Measurements from ENCODE around the gene TNNT2.

Gene TNNT2

GRCh38 chr1:201377611-201378092 lies at the start of gene TNNT2:
TSS of gene TNNT2 (minus strand) at chr1:201377680. CDS start at chr1:201373254, 4,426 bp downstream.
- peak; percentile 16 for DNase-seq

GRCh38 chr1:201426479-201427310 lies 49.2 kb upstream of the TNNT2 start:
- no peak for DNase-seq

DNA sequence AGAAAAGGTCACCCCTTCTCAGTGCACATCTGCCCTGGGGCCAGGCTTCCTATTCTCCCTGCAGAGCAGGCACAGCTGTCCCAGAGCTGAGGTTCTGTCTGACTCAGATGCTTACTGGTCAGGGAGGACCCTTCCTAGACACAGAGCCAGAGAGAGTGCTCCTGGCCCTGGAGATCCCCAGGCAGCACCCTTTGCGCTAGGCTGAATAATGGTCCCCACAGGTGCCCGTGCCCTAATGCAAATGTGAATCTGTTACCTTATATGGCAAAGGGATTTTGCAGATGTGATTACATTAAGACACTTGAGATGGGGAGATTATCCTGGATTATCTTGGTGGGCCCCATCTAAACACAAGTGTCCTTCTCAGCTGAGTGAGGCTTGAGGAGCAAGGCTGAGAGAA lies 46.7 kb upstream of the TNNT2 start:
- no peak for DNase-seq

- DNase-seq, result no peak
Observed at GRCh38 chr1:201423655-201424054, 46.2 kb upstream of the TNNT2 start.

GRCh38 chr1:201422436-201423030 lies 45.1 kb upstream of the TNNT2 start:
- no peak for DNase-seq

DNA sequence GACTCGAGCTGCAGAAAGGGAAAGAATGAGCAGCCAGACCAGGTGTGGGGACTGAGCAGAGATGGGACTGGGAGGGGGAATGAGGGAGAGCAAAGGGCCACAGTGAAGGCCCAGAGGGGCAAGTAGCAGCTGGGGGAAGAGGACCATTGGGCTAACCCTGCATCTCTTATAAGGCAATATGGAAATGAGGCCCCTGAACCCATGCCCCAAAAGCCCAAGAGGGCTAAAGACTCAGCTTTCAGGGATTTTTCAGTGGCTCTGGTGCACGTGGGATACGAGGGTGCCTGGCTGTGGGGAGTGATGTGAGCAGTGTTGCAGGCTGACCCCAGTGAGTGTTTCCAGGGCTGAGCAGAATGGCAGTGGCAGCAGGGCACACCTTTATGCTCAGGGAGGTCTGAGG lies 44.5 kb upstream of the TNNT2 start:
- no peak for DNase-seq

DNA sequence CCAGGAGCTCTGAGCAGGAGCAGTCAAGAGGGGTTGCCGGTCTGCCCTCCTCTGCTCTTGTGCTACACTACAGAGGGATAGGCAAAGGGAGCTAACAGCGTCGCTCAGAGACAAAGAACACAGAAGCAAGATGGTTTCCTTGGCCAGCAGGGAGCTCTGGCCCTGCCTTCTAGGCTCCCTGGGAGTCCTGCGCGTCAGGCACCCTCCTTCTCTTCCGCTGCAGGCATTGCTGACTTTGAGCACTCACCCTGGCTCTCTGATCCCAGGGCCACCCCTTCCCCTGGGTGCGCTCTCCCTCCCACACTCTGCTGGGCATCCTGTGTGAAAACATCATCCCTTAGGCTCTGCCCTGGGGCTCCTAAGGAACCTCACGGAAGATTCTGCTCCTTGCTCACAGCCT lies 43.6 kb upstream of the TNNT2 start:
- DNase-seq, result no peak

GRCh38 chr1:201420608-201421002 lies 43.1 kb upstream of the TNNT2 start:
- DNase-seq, result no peak

DNA sequence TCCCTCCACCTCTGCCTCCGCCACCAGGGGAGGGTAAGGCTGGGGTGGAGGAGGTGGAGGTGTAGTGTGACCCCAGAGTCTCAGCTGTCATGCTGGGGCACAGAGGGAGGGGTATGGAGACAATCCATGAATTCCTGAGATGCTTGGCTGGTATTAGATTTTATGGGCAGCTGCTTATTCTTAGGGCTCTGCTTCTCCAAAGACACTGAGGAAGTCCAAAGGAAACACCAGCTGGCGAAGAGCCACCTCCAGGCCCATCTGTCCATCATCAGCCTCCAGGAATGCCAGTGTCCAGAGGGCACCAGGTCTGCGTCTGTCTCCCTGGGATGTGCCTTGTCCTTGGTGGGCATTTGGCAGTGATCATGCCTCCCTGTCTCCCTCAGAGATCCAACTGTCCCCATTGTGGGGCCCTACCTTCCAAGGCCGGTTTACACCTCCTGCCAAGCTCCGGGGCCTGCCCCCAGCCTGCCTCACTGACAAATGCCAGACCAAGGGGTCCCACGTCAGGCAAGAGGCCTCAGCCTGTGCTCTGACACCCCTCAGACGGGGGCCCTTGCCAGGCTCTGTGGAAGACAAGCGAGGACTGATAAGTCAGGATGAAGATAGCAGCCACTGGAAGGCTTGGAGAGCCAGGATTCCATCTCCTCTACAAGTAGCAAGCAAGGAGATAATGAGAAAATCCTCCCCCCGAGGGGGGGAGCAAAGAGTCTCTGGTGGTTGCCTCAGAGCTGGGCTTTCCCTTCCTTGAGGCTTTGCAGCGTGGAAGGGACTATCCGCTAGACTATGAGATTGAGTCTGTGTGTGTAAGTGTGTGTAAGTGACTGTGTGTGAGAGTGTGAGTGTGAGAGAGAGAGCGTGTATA lies 42.5 kb upstream of the TNNT2 start:
- DNase-seq, result no peak

DNA sequence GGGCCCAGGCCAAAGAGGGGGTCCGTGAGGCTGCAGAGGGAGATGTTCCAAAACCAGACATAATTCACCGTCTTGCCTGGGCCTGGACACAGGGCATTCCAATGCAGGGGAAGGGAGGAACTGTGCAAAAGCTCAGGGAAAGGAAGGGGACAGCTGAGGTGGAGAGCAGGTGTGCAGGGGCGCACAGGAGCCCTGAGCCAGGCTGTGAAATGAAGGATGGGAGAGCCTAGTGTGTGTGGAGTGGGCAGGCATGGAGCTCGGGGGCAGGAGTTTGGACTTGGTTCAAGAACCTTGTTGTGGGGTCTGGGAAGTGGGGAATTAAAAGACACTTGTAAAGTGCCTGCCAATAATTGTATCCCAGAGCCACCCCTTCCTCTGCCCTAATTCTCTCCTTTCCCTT lies 41.8 kb upstream of the TNNT2 start:
- DNase-seq, result no peak

GRCh38 chr1:201418461-201418860 lies 41.0 kb upstream of the TNNT2 start:
- DNase-seq, result no peak

DNA sequence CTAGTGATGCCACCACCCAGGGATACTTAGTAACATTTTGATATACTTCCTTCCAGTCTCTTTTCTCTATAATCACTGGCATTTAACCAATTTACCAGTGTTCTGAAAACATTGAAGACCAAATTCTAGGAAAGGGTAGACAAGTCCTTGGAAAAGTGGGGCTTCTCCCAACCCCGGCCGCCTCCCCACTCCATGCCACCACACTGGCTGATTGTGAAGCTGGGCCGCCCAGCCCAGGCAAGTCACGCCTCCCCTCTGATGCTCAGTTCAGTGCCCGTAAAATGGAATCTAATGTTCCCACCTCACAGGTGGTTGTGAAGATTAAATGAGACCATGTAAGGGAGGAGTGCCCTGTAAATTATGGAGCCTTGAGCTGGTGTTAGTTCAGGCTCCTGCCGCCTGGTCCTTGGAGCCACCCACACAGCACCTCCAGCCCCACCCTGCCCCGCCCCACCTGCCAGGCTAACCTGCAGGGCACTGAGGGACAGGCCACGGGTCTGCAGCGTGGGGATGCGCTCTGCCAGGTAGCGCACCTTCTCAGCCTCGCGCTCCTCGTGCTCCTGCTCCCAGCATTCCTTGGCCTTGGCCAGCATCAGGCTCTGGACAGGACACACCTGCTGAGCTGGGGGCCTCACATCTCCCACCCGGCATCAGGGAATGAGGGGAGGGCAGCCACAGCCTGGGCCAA lies 36.7 kb upstream of the TNNT2 start:
- no peak for DNase-seq

DNA sequence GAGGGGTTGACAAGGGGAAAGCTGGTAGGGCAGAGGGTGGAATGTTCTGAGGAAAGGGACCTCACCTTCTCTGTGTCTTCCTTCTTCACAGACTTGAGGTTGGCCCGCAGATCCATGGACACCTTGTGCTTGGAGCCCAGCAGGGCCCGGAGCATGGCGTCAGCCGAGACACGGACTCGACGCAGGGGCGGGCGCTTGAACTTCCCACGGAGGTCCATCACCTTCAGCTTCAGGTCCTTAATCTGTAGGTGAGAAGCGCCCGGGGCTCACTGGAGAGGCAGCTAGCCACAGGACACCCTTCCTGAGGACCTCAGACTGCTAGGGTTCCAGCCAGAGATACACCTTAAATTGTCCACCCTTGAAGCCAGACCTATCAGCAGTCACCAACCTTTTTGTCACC lies 33.8 kb upstream of the TNNT2 start:
- no peak for DNase-seq

DNA sequence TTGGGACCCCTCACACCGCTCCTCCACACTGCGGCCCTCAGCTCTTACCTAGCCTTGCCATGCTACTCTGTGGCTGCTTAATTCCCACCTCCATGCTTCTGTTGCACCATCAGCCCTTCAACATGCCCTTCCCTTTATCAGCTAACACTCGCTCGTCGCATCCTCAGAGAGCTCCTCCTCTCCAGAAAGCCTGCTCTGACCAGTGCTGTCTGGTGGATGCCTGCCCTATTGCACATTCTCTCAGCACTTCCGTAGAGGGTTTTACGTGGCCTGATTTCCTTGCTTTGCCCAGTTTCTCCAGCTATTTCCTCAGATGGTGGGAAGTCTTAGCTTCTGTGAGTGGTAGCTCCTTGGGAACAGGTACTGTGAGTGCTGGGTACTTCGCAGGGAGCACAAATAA lies 32.0 kb upstream of the TNNT2 start:
- no peak for DNase-seq

- DNase-seq, result no peak
Observed at GRCh38 chr1:201408834-201409200, 31.3 kb upstream of the TNNT2 start.

GRCh38 chr1:201408176-201408833 lies 30.8 kb upstream of the TNNT2 start:
- DNase-seq, result peak; percentile 83

DNA sequence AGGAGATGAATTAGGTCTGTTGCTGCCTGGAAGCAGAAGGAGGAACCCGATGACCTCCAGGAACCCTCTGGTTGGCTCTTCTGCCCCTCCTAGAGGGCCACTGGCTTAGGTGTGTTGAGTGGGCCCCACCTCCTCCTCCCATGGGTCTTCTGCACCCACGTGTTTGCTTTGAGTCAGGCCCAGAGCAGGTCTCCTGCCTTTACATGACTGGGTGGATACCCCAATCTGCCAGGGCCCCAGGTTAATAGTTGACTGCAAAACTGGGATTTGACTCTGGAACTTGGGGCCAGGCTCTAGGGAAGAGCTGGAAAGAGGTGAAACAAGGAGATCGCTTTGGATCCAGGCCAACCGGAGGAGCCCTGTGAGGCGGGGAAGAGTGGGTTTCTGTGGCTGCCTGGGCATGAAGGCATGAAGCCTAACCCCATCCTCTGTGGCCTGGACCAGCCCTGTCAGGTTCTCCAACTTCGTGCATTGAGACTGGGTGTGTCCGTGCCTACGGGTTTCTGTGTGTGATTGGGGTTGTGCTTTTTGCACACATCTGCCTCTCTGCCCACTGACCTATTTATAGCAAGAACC lies 29.4 kb upstream of the TNNT2 start:
- DNase-seq, result no peak

DNA sequence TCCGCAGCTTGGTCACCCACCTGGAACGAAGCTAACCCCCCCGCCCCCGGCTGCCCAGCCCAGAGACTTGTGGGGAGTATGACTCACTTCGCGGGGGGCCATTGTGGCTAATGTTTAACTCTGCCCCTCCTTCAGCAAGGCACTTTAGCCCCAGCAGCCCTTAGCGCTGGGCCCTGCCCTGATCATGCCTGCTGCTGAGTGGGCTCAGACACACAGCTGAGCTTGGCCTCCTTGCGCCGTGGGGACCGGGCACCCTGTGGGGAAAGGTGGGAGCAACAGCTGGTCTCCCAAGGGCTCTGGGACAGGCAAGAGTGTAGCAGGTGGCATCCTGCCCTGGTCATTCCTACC lies 28.0 kb upstream of the TNNT2 start:
- DNase-seq, result no peak

- DNase-seq, result no peak
Observed at GRCh38 chr1:201404722-201405483, 27.4 kb upstream of the TNNT2 start.

- no peak for DNase-seq
Observed at GRCh38 chr1:201404055-201404454, 26.6 kb upstream of the TNNT2 start.

- DNase-seq, result no peak
Observed at GRCh38 chr1:201403359-201403758, 25.9 kb upstream of the TNNT2 start.
